Adipocyte (in vitro differentiated cells): ENCODE data around the gene CFP.
A peak's percentile ranks its signal among the peaks of the same experiment; 100 is the strongest.

Source experiments
- DNase-seq: peaks from one replicate; pipeline ENCODE4 v3.0.0-alpha.2; 2015; ENCODE audit warnings: low read depth
- H3K27me3 ChIP-seq: replicated peaks from 2 replicates; pipeline ENCODE4 v1.7.0; 2013; ENCODE audit warnings: mild to moderate bottlenecking, low read length, moderate library complexity; ENCODE audit not compliant: control insufficient read depth, insufficient read depth
- H3K36me3 ChIP-seq: 2 replicates; pipeline ENCODE4 v1.7.0; 2013; ENCODE audit warnings: low read length, mild to moderate bottlenecking, moderate library complexity; ENCODE audit not compliant: control insufficient read depth, insufficient read depth, severe bottlenecking
- H3K4me1 ChIP-seq: 2 replicates; pipeline ENCODE4 v1.7.0; 2013; ENCODE audit warnings: mild to moderate bottlenecking, low read length, moderate library complexity; ENCODE audit not compliant: control insufficient read depth, insufficient read depth
- H3K4me3 ChIP-seq: 2 replicates; pipeline ENCODE4 v1.7.0; 2013; ENCODE audit warnings: mild to moderate bottlenecking, low read length, moderate library complexity
- H3K9ac ChIP-seq: 2 replicates; pipeline ENCODE4 v1.7.0; 2013; ENCODE audit warnings: mild to moderate bottlenecking, low read length, moderate library complexity
- H3K9me3 ChIP-seq: 2 replicates; pipeline ENCODE4 v1.7.0; 2013; ENCODE audit warnings: mild to moderate bottlenecking, low read length, moderate library complexity; ENCODE audit not compliant: control insufficient read depth

CFP gene

GRCh38 chrX:47619486-47620302 lies 10.0 kb downstream of the CFP start, which contains the start of gene SYN1:
TSS of gene SYN1 (minus strand) at chrX:47619857. CDS start at chrX:47619728, 129 bp downstream.
- no peaks in the 10 kb centered on the region for H3K36me3 ChIP-seq
- DNase-seq = peak; percentile 78
- no peak within 1 kb of the TSS for H3K9ac ChIP-seq
- H3K4me1 ChIP-seq = no peaks in the 10 kb centered on the region
- H3K27me3 ChIP-seq = peaks cover 39% of the 10 kb centered on the region
- H3K9me3 ChIP-seq = peaks cover 4% of the 10 kb centered on the region
- peak within 1 kb of the TSS; percentile 61 for H3K4me3 ChIP-seq

- H3K36me3 ChIP-seq = no peaks in the 10 kb centered on the region
- DNase-seq = no peak
- peaks cover 43% of the 10 kb centered on the region for H3K27me3 ChIP-seq
- peaks cover 8% of the 10 kb centered on the region for H3K9me3 ChIP-seq
- H3K9ac ChIP-seq = no peak overlapping the region
- no peaks in the 10 kb centered on the region for H3K4me1 ChIP-seq
- H3K4me3 ChIP-seq = no peak overlapping the region
Measured at GRCh38 chrX:47618923-47619485, 10.7 kb downstream of the CFP start.

- Histone ChIP-seq H3K27me3 (peaks cover 49% of the 10 kb centered on the region), H3K9me3 (peaks cover 25% of the 10 kb centered on the region), H3K4me1 (peaks cover 3% of the 10 kb centered on the region), H3K4me3 (no peak overlapping the region), H3K36me3 (no peaks in the 10 kb centered on the region), H3K9ac (no peak overlapping the region)
- no peak for DNase-seq
Measured at GRCh38 chrX:47614618-47615017, 15.1 kb downstream of the CFP start.

GRCh38 chrX:47613082-47613481 lies 16.6 kb downstream of the CFP start:
- peaks cover 3% of the 10 kb centered on the region for H3K4me1 ChIP-seq
- H3K27me3 ChIP-seq = peaks cover 56% of the 10 kb centered on the region
- H3K36me3 ChIP-seq = no peaks in the 10 kb centered on the region
- no peak for DNase-seq
- H3K4me3 ChIP-seq = no peak overlapping the region
- peaks cover 27% of the 10 kb centered on the region for H3K9me3 ChIP-seq
- no peak overlapping the region for H3K9ac ChIP-seq

- peaks cover 56% of the 10 kb centered on the region for H3K27me3 ChIP-seq
- H3K9me3 ChIP-seq = peaks cover 27% of the 10 kb centered on the region
- H3K4me3 ChIP-seq = no peak overlapping the region
- H3K36me3 ChIP-seq = no peaks in the 10 kb centered on the region
- DNase-seq = no peak
- peaks cover 3% of the 10 kb centered on the region for H3K4me1 ChIP-seq
- H3K9ac ChIP-seq = no peak overlapping the region
Measured at GRCh38 chrX:47612418-47612817, 17.3 kb downstream of the CFP start.

GRCh38 chrX:47611926-47612325 lies 17.8 kb downstream of the CFP start:
- Histone ChIP-seq H3K27me3 (peaks cover 54% of the 10 kb centered on the region), H3K36me3 (no peaks in the 10 kb centered on the region), H3K4me1 (peaks cover 3% of the 10 kb centered on the region), H3K9me3 (peaks cover 27% of the 10 kb centered on the region), H3K4me3 (no peak overlapping the region), H3K9ac (no peak overlapping the region)
- DNase-seq = no peak

GRCh38 chrX:47611489-47611888 lies 18.2 kb downstream of the CFP start:
- Histone ChIP-seq H3K9ac (no peak overlapping the region), H3K9me3 (peaks cover 27% of the 10 kb centered on the region), H3K4me3 (no peak overlapping the region), H3K27me3 (peaks cover 50% of the 10 kb centered on the region), H3K4me1 (peaks cover 3% of the 10 kb centered on the region), H3K36me3 (no peaks in the 10 kb centered on the region)
- DNase-seq = no peak

- H3K4me3 ChIP-seq = no peak overlapping the region
- no peak overlapping the region for H3K9ac ChIP-seq
- H3K9me3 ChIP-seq = peaks cover 27% of the 10 kb centered on the region
- no peak for DNase-seq
- peaks cover 3% of the 10 kb centered on the region for H3K4me1 ChIP-seq
- peaks cover 43% of the 10 kb centered on the region for H3K27me3 ChIP-seq
- H3K36me3 ChIP-seq = no peaks in the 10 kb centered on the region
Measured at GRCh38 chrX:47610511-47610910, 19.2 kb downstream of the CFP start.

GRCh38 chrX:47608130-47608810 lies 21.5 kb downstream of the CFP start:
- DNase-seq = no peak
- Histone ChIP-seq H3K9ac (no peak overlapping the region), H3K9me3 (peaks cover 14% of the 10 kb centered on the region), H3K4me1 (peaks cover 3% of the 10 kb centered on the region), H3K27me3 (peaks cover 37% of the 10 kb centered on the region), H3K36me3 (no peaks in the 10 kb centered on the region), H3K4me3 (no peak overlapping the region)

GRCh38 chrX:47607091-47607490 lies 22.6 kb downstream of the CFP start:
- DNase-seq = peak; percentile 63
- Histone ChIP-seq H3K4me3 (no peak overlapping the region), H3K36me3 (no peaks in the 10 kb centered on the region), H3K4me1 (peaks cover 2% of the 10 kb centered on the region), H3K9ac (no peak overlapping the region), H3K9me3 (peaks cover 13% of the 10 kb centered on the region), H3K27me3 (peaks cover 31% of the 10 kb centered on the region)

GRCh38 chrX:47605024-47605423 lies 24.7 kb downstream of the CFP start:
- H3K9me3 ChIP-seq = peaks cover 24% of the 10 kb centered on the region
- no peak overlapping the region for H3K4me3 ChIP-seq
- no peaks in the 10 kb centered on the region for H3K36me3 ChIP-seq
- H3K27me3 ChIP-seq = peaks cover 18% of the 10 kb centered on the region
- H3K4me1 ChIP-seq = no peaks in the 10 kb centered on the region
- no peak for DNase-seq
- H3K9ac ChIP-seq = no peak overlapping the region
